OCI-M2 (cell line): ENCODE data around the gene CFDP1.
"Not testable (repeated sequence)": the region's sequence is repeated elsewhere in the genome, so short reads cannot be mapped to it uniquely, and the experiment has no call there.

Source experiments
- DNase-seq: peaks from one replicate; lab custom pipeline; 2025; ENCODE audit not compliant: unreplicated experiment; lab: John Stamatoyannopoulos, UW

CFDP1 gene

DNA sequence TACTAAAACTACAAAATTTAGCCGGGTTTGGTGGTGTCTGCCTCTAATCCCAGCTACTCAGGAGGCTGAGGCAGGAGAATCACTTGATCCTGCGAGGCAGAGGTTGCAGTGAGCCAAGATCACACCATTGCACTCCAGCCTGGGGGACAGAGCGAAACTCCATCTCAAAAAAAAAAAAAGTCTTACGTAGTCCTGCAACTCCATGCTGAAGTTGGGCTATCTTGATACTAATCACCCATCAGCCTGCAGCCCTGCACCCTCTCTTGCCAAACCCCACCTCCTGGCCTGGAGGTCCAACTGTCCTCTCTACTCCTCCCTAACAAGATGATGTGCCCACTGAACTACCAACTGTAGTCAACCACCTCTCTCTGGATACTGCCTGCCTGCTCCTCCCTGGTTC, 26.4 kb upstream of the CFDP1 start:
- no peak for DNase-seq

- no peak for DNase-seq
These were observed 25.1 kb upstream of the CFDP1 start for GRCh38 chr16:75458439-75458838.

DNA sequence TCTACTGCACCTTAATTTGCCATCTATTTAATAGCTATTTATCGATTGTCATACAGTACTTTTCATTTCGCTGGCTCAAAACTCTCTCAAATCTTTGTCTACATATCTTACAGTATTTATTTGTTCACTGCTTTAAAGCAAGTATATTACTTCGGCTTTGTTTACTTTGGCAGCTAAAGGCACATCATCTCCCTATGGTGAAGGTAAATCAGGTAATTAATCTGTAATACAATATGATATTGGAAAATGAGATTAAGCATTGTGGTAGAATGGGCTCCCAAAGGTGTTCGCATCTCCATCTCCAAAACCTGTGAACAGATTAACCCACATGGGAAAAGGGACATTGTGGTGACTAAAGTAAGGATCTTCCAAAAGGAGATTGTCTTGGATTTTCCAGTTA, 24.7 kb upstream of the CFDP1 start:
- DNase-seq: no peak

DNA sequence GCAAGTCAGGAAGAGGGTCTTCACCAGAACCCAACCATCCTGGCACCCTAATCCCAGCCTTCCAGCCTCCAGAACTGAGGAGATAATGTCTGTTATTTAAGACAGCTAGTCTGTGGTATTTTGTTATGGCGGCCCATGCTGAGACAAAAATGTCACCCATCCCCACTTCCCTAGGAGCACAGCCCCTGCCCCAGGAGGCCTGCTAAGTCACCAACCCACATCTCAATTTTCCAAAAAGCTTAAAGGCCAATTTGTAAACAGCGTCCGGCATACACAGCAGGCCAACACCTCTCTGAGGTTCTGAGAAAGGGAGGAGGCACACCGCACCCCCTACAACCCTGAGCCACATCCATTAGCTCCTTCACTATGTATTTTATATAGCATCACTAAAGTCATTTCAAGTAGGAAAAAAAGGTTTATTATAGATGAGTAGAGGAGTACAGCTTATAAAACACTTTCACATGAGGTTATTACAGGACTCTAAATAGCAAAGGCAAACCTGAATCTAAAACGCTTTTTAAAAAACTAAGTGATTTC, 24.2 kb upstream of the CFDP1 start:
- DNase-seq: no peak

- no peak for DNase-seq
These were observed 23.7 kb upstream of the CFDP1 start for GRCh38 chr16:75456971-75457370.

DNA sequence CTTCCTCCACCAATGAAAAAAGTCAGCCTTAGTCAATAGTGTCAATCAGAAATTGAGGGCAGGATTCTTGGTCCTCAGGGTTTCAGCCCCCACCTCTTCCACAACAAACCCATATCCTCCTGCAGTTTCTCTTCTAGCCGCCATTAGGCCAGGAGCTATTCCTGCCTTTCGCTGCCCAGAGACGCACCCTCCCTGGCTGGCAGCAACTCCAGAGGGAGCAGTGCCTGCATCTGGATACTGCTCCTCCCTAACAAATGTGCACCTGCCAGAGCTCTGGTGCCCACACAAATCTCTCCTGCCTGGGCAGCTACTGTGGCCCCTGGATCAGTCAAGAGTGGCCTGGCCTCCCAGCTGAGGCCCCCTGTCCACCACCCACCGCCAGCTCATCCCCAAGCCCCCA, 23.2 kb upstream of the CFDP1 start:
- not testable (repeated sequence) for DNase-seq

DNA sequence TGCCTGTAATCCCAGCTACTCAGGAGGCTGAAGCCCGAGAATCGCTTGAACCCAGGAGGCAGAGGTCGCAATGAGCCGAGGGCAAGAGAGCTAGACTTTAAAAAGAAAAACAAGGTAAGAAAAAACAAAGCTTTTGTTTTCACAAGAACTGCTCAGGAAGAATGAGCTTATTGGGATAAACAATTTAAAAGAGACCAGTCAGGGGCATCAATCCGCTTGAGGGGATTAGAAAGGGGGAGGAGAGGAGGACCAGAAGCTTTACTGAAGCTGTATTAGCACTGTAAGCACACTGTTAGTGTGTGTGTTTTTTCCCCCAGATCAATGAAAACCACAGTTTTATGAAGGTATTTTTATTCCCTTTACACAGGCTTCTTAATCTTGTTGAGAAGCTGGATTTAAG, 22.4 kb upstream of the CFDP1 start:
- DNase-seq: no peak

DNA sequence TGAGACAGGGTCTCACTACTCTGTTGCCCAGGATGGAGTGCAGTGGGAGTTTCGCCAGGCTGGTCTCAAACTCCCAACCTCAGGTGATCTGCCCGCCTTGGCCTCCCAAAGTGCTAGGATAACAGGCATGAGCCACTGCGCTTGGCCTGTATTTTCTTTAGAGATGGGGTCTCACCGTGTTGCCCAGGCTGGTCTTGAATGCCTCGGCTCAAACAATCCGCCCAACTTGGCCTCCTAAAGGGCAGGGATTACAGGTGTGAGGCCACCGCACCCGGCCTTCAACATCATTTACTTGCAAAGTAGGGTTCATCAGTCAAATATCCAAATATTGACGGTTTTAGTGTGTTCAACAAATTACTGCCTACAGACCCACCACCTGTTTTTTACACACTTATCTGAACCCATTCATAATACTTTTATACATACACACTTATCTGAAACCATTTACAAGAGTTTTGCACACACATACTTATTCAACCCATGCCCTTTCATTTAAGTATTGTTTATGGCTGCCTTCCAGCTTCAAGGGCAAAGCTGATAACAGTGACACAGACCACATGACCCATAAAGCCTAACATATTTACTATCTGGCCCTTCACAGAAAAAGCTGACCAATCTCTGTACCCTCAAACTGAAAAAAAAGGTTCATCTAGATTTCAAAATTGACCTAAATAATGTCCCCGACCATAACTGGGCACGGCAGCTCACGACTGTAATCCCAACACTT, 19.3 kb upstream of the CFDP1 start:
- DNase-seq: no peak

- DNase-seq: no peak
These were observed 13.1 kb upstream of the CFDP1 start for GRCh38 chr16:75446416-75446815.

DNA sequence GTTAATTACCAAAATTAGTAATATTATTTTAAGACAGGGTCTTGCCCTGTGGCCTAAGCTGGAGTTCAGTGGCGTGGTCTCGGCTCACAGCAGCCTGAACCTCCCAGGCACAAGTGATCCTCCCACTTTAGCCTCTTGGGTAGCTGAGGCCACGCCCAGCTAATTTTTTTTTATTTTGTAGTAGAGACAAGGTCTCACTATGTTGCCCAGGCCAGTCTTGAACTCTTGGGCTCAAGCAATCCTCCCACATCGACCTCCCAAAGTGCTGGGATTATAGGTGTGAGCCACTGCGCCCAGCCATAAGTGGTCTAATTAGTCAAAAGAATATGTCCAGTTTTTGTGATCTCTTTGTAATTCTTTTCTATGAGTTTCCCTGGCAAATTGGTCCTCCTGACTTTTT, 12.0 kb upstream of the CFDP1 start:
- no peak for DNase-seq

DNA sequence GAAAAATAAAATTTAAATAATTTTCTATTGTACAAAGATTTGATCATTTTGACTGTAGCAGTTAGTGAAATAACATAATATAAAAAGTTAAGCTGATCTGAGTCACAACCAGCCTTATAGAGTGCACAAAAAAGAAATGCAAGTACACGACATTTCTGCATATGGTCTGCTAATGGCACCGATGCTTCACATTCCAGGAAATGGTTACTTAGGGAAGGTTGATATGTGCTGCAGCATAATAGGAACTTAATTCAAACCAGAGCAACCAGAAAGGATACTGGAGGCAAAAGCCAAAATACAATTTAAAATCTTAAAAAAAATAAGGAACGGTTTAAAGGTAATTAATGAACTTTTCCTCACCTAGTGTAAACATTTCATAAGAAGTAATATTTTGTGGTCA, 10.0 kb upstream of the CFDP1 start:
- no peak for DNase-seq

DNA sequence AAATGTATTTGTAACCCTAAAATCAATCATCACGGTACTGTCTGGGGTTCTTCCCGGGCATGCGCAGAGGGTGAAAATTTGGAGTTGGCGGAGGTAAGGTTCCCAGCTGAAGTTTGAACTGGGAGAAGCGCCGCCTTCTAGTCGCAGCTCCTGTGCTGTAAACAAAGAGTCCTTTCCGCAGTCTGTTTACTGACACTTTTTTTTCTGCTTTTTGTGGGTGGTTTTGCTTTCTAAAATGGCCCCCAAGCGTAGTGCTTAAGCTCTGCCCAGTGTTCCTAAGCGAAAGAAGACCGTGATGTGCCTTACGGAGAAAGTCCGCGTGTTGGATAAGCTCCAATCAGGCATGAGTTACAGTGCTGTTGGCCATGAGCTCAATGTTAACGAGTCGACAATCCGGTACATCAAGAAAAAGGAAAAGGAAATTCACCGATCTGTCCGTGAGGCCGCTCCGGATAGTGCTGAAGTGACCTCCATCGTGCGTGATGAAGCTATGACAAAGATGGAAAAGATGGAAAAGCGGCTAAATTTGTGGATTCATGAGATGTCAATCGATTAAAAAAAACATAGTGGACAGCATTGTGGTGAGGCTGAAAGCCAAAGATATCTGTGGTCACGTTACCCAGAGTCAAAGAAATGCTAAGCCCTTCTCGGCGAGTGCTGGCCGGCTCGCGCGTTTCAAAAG, 570 bp upstream of the CFDP1 start:
- peak; percentile 59 for DNase-seq

- DNase-seq: no peak
These were observed 3.5 kb downstream of the CFDP1 start for GRCh38 chr16:75429621-75430403.

- DNase-seq: not testable (repeated sequence)
These were observed 6.8 kb downstream of the CFDP1 start for GRCh38 chr16:75426524-75426923.

- not testable (repeated sequence) for DNase-seq
These were observed 9.1 kb downstream of the CFDP1 start for GRCh38 chr16:75424105-75424762.

DNA sequence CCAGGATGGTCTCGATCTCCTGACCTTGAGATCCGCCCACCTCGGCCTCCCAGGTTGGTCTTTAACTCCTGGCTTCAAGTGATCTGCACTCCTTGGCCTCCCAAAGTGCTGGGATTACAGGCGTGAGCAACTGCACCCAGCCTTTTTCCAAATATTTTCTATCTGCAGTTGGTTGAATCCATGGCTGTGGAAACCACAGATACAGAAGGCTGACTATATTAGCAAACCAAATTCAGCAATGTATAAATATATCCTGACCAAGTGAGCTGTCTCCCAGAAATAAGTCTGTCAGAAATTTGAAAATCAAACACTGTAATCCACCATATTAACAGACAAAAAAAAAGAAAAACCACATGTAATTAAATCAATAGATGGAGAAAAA, 9.6 kb downstream of the CFDP1 start:
- DNase-seq: no peak

- DNase-seq: no peak
These were observed 11.5 kb downstream of the CFDP1 start for GRCh38 chr16:75421820-75422126.

- DNase-seq: no peak
These were observed 12.1 kb downstream of the CFDP1 start for GRCh38 chr16:75420987-75421819.

DNA sequence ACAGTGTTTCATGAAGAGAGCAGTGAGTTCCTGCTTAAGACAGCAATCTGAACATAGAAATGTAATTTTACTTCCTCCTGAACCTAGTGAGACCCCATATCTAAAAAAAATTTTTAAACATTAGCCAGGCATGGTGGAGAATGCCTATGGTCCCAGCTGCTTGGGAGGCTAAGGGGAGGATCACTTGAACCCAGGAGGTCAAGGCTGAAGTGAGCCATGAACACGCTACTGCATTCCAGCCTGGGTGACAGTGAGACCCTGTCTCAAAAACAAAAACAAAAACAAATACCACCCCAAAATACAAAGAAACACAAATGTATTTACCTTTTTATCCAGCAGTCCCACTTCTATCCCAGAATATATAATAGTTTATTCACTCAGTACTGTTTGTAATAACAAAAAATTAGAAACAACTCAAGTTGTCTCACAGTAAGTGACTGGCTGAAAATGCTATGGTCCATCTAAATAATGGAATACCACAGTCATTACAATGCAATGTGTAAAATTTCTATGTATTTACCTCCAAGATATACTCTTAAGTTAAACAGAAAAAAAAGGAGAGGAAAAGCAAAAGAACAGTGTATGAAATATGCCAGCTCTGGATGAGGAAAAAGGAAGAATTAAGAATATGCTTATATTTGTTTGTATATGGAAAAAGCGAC, 16.3 kb downstream of the CFDP1 start:
- DNase-seq: no peak
